Suprapubic skin (tissue), 4 donors: ENCODE results near the gene CROCC2. TPM values are rescaled to one million over a fixed set of nuclear protein-coding genes. Genes with fewer than 3 reads are reported as not detected.

ENCODE experiments used
- DNase-seq, 2 donors: peaks; one replicate each; pipeline ENCODE4 v3.0.0-alpha.2; 2019; ENCODE audit warnings: low spot score in 2 of 2
- H3K27ac ChIP-seq: fragments of 200-600 bp; sonication (generic); one replicate; pipeline ENCODE4 v1.5.1; 2019
- H3K27me3 ChIP-seq: fragments of 200-600 bp; sonication (generic); one replicate; pipeline ENCODE4 v1.5.1; 2019
- H3K36me3 ChIP-seq: fragments of 200-600 bp; sonication (generic); one replicate; pipeline ENCODE4 v1.5.1; 2019
- H3K4me1 ChIP-seq: fragments of 200-600 bp; sonication (generic); one replicate; pipeline ENCODE4 v1.5.1; 2019
- H3K4me3 ChIP-seq: fragments of 200-600 bp; sonication (generic); one replicate; pipeline ENCODE4 v1.5.1; 2019; ENCODE audit warnings: mild to moderate bottlenecking
- H3K9me3 ChIP-seq: fragments of 200-600 bp; sonication (generic); one replicate; pipeline ENCODE4 v1.5.1; 2019
- EP300 ChIP-seq: sonication (generic); formaldehyde crosslinking; IDR thresholded peaks from one replicate; pipeline ENCODE4 v1.6.1; 2017; ENCODE audit warnings: antibody characterized with exemption
- POLR2A ChIP-seq, 2 donors: fragments of 450-650 bp; IDR thresholded peaks; one replicate each; pipeline ENCODE4 v1.6.1; 2017; ENCODE audit warnings: antibody characterized with exemption in 2 of 2, mild to moderate bottlenecking in 2 of 2, moderate library complexity in 2 of 2
- POLR2AphosphoS5 ChIP-seq, 3 donors: sonication (generic); formaldehyde crosslinking; IDR thresholded peaks; one replicate each; pipeline ENCODE4 v1.6.1; 2017; ENCODE audit warnings: antibody characterized with exemption in 3 of 3
- WGBS: methylation state at CpG from one replicate; pipeline ENCODE4 v1.1.5; 2018; 5-methylcytosine and 5-hydroxymethylcytosine counted together
- total RNA-seq, 4 donors: library from RNA; depleted of rRNA; stranded (reverse); fragments of >200 nt; gene quantifications; one replicate each; pipeline ENCODE4 v1.1.0, GENCODE V29; 2016
- TF ChIP-seq, protein P1 (sequence below), 2 donors: fragments of 200-600 bp in 1 of 2; fragments of 450-650 bp in 1 of 2; sonication (generic) in 1 of 2; IDR thresholded peaks; one replicate each; pipeline ENCODE4 v1.5.1; 2016 to 2019; ENCODE audit warnings: antibody characterized with exemption in 2 of 2, mild to moderate bottlenecking in 1 of 2, moderate library complexity in 1 of 2

The CROCC2 gene
- total RNA-seq, 4 donors from 2014 or later = not detected

DNA sequence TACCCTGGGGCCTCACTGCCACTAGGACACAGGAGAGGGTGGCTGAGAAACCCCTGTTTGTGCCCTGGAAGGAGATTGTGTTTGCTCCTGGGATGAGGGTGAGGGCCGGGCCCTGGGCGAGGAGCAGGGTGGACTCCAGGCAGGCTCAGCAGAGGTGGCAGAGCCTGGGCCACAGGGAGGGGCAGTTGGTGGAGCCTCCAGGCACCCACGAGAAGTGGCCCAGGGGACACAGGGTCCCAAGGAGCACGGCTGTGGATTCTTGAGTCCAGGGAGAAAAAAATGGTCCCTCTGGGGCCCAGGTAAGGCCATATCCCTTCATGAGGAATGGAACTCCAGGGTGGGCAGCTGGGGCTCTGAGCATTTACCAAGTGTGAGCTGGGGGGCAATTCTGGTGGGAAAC is 18.5 kb upstream of the CROCC2 start:
- Histone ChIP-seq H3K27me3 (no peaks in the 10 kb centered on the region), H3K36me3 (no peaks in the 10 kb centered on the region), H3K4me1 (peaks cover 12% of the 10 kb centered on the region), H3K4me3 (no peak overlapping the region), H3K27ac (no peak overlapping the region), H3K9me3 (no peaks in the 10 kb centered on the region)
- 52% methylated on average over 2 of the region's 4 CpGs for WGBS
- TF ChIP-seq, protein P1, sequence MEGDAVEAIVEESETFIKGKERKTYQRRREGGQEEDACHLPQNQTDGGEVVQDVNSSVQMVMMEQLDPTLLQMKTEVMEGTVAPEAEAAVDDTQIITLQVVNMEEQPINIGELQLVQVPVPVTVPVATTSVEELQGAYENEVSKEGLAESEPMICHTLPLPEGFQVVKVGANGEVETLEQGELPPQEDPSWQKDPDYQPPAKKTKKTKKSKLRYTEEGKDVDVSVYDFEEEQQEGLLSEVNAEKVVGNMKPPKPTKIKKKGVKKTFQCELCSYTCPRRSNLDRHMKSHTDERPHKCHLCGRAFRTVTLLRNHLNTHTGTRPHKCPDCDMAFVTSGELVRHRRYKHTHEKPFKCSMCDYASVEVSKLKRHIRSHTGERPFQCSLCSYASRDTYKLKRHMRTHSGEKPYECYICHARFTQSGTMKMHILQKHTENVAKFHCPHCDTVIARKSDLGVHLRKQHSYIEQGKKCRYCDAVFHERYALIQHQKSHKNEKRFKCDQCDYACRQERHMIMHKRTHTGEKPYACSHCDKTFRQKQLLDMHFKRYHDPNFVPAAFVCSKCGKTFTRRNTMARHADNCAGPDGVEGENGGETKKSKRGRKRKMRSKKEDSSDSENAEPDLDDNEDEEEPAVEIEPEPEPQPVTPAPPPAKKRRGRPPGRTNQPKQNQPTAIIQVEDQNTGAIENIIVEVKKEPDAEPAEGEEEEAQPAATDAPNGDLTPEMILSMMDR (IDR thresholded peaks at IDR 0.05) = no peak
- TF ChIP-seq EP300 (no peak), POLR2AphosphoS5 (IDR thresholded peaks at IDR 0.05) (no peak), POLR2A (IDR thresholded peaks at IDR 0.05) (no peak)
- no peak for DNase-seq

DNA sequence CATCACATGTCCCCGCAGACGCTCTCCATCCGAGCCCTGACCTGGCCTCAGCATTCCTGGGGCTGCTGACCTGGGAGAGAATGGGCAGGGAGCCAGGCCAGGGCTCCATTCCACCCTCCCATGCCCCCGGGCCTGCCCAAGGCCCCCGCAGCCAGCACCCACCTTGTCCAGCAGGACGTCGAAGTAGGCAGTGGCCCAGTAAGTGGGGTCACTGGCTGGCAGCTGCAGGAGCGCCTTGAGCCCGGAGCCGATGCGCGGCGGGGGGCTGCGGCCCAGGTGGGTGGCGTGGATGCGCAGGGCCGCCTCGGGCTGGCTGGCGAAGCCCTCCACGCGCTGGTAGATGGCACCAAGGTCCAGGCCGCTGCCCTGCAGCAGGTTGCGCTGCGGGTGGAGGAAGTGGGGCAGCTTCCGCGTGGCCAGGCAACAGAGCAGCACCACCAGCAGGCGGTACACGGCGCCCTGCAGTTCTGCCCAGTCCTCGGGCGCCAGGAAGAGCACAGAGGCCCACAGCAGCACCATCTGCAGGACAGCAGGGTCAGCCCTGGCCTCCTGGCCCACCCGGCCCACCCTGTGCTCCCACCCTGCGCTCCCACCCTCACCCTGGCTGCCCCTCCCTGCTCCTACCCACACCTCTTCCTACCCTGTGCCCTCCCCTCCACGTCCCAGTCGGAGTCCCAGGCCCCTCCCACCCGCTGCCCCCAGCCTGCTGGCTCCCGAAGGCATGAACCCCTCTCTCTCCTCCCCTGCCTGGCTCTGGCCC is 17.8 kb upstream of the CROCC2 start:
- no peak overlapping the region for H3K27ac ChIP-seq
- H3K27me3 ChIP-seq = no peaks in the 10 kb centered on the region
- H3K9me3 ChIP-seq = no peaks in the 10 kb centered on the region
- 89% methylated on average over 7 of the region's 37 CpGs for whole genome bisulfite sequencing
- TF ChIP-seq POLR2AphosphoS5 (IDR thresholded peaks at IDR 0.05) = no peak
- TF ChIP-seq EP300 = no peak
- TF ChIP-seq, protein P1 (IDR thresholded peaks at IDR 0.05) = no peak
- TF ChIP-seq POLR2A (IDR thresholded peaks at IDR 0.05) = no peak
- no peak for DNase-seq
- H3K4me3 ChIP-seq = no peak overlapping the region
- no peaks in the 10 kb centered on the region for H3K36me3 ChIP-seq
- H3K4me1 ChIP-seq = peaks cover 19% of the 10 kb centered on the region

DNA sequence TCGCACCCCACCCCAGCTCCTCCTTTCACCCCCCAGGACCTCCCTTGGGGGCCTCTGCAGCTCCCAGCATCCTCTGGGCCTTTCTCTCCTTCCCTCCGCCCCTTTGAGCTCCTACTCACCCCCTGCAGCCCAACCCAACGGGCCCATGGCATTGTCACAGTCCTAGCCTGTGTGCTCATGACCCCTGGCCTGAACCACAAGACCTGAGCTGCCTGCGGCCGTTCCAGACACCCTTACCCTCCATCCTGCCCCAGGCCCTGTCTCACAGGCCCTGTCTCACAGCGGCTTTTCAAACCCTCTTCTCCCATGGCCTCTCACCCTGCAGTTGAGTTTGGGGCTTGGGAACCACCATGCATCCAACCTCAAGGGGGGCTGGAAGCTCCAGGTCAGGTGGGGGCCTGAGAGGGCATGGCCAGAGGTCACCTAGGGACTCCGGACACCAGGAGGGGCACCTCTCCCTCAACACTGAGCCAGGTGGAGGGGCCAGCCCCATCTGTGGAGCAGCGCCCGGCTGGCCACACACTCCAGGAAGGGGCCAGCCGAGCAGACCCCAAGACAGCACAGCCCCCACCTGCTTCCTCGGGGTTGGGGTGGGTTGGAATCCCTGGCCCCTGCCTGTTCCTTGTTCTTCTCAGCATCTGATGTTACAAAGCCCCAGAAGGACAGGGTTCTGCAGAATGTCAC is 17.1 kb upstream of the CROCC2 start:
- Histone ChIP-seq H3K27me3 (no peaks in the 10 kb centered on the region), H3K9me3 (no peaks in the 10 kb centered on the region), H3K4me3 (no peak overlapping the region), H3K36me3 (no peaks in the 10 kb centered on the region), H3K27ac (no peak overlapping the region), H3K4me1 (peaks cover 26% of the 10 kb centered on the region)
- TF ChIP-seq POLR2A (IDR thresholded peaks at IDR 0.05) (no peak), EP300 (no peak), POLR2AphosphoS5 (IDR thresholded peaks at IDR 0.05) (no peak)
- TF ChIP-seq, protein P1 (IDR thresholded peaks at IDR 0.05) = no peak
- 91% methylated on average over 6 of the region's 11 CpGs for WGBS
- no peak for DNase-seq

DNA sequence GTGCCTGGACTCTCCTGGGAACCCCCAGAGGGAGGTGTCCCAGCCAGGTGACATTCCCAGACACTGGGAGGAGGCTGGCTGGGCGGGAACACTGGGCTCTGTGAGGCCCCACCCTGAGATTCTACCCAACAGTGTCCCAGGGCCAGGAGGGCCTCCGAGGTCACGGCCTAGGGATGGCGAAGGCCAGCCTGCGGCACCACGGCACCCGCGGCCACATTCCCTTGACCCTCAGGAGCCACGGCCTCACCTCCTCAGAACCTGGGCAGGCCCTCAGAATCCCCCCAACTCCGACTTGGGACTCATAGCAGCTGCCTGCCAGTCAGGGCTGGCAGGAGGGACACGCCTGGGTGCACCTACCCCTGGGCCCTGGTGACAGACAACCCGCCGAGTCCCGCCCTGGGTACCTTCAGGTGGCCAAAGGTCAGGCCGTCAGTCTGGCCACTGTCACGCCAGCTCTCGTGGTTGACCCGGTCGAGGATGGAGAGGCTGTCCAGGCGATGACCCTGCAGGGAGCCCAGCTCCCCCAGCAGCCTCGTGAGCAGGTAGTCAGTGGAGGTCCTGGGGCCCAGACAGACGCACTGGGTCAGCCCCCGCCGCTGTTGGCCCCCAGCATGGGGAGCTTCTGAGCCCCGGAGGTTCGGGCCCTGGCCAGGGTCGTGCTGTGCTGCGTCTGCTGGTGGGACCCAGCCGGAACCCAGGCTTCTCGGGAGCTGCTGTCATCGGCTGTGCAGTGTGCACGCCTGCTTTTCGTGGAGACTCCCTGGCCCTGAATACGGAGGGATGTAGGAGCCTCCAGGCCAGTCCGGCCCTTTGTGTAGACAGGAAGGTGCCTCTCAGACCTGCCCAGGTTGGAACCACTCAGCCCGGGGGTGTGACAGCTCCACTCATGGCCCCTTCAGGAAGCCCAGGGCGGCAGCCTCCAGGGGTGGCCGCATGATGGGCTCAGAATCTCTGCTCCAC is 16.3 kb upstream of the CROCC2 start:
- no peak overlapping the region for H3K4me3 ChIP-seq
- H3K4me1 ChIP-seq = peaks cover 29% of the 10 kb centered on the region
- H3K27ac ChIP-seq = no peak overlapping the region
- H3K36me3 ChIP-seq = no peaks in the 10 kb centered on the region
- H3K9me3 ChIP-seq = no peaks in the 10 kb centered on the region
- WGBS = no CpG with 5 or more reads among the region's 38 CpGs
- no peak for DNase-seq
- TF ChIP-seq EP300 (no peak), POLR2A (IDR thresholded peaks at IDR 0.05) (no peak), POLR2AphosphoS5 (IDR thresholded peaks at IDR 0.05) (no peak)
- TF ChIP-seq, protein P1 (IDR thresholded peaks at IDR 0.05) = no peak
- H3K27me3 ChIP-seq = no peaks in the 10 kb centered on the region
